ENCODE data around the gene B4GALT2. TPM values are rescaled to one million over a fixed set of nuclear protein-coding genes. Genes with fewer than 3 reads are reported as not detected.

B4GALT2 gene
- total and polyA plus RNA-seq, 9 donors = 11.9 to 51.3 (median 28.8) TPM

DNA sequence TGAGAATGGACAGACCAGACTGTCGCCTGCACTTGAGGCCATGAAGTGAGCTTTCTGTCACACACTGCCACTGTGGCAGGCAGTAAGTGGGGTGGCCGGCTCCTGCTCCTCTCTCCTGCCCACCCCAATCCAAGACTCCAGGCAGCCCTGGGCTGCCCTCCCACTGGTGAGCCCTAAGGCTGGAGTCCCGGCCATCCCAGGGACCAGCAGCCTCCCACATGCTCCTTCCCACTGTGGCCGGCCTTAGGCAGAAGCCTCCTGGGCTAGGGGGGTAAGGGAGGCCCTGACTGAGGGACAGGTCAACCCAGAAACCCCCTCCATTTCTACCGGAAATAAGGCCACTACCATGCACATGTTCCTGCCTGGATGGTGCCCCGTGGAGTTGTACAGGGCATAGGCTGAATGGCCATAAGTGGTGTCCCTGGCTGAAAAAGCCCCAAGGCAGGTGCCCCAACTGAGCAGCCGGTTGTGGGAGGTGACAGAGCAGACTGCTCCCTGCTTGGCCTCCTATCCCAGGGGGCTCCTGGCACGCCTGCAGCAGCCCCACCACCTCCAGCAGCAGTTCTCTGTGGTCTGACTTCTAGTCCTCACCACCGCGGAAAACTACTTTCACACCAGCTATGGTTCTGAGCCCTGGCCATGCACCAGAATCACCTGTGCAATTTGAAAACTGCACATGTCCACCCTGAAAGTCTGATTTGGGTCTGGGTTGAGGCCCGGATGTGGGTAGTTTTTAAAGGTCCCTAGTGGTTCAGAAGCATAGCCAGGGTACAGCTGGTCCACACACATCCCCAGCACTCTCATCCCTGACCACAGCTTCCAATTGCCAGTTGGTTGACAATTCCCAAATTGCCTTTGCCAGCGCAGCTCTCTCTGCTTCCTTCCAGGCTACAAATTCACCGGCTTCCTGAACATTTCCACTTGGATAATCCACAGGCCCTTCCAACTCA, 47.0 kb upstream of the B4GALT2 start:
- TF ChIP-seq EP300 (IDR thresholded peaks at IDR 0.05) (no peak), POLR2A (IDR thresholded peaks at IDR 0.05) (no peak)
- TF ChIP-seq, protein P1, sequence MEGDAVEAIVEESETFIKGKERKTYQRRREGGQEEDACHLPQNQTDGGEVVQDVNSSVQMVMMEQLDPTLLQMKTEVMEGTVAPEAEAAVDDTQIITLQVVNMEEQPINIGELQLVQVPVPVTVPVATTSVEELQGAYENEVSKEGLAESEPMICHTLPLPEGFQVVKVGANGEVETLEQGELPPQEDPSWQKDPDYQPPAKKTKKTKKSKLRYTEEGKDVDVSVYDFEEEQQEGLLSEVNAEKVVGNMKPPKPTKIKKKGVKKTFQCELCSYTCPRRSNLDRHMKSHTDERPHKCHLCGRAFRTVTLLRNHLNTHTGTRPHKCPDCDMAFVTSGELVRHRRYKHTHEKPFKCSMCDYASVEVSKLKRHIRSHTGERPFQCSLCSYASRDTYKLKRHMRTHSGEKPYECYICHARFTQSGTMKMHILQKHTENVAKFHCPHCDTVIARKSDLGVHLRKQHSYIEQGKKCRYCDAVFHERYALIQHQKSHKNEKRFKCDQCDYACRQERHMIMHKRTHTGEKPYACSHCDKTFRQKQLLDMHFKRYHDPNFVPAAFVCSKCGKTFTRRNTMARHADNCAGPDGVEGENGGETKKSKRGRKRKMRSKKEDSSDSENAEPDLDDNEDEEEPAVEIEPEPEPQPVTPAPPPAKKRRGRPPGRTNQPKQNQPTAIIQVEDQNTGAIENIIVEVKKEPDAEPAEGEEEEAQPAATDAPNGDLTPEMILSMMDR (IDR thresholded peaks at IDR 0.05) = no peak
- Histone ChIP-seq H3K4me1 (ENCODE audit: insufficient read depth) (peaks cover 4% of the 10 kb centered on the region), H3K36me3 (no peaks in the 10 kb centered on the region), H3K27me3 (no peaks in the 10 kb centered on the region), H3K27ac (no peak overlapping the region), H3K4me3 (no peak overlapping the region), H3K9me3 (no peaks in the 10 kb centered on the region)
- 89 to 91% (median 89%) methylated on average over 13 of the region's 13 CpGs for WGBS, 3 donors
- no peak for DNase-seq
- intact Hi-C loops (cut with DNase I) = loop anchor here (5.0 to 10.0 kb wide), 4 partner anchors 165 to 707 kb away; partner anchors contain the start of gene PTPRF (in 1 of the 4)

DNA sequence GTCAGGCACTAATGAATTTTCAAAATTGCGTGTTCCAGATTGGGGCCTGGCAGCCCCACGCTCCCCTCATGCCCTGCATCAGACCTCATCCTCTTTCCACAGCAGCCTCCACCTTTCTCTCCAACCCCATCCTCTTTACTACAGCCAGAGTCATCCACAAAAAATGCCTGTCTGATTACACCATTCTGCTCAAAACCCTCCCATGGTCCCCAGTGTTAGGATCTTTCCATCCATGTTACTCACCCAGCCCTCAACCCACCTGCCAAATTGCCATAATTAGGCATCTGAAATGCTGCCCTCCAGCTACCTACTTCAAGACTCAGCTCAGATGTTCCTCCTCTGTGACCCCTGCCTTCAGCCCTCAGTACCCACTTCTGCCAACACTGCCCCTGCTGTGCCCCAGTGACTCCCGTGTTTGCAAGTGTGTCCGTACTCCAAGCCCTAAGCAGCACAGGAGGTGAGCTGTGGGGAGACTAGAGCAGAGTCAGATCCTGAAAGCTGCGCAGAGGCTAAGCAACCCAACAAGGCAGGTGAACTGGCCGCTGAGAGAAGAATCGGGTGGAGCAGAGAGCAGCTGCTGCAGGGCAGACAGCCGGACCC, 46.1 kb upstream of the B4GALT2 start:
- intact Hi-C loops (cut with DNase I) = loop anchor here (1.0 to 10.0 kb wide), 5 partner anchors 166 to 708 kb away; partner anchors contain the start of gene PTPRF (in 1 of the 4)
- no peak overlapping the region for H3K27ac ChIP-seq
- WGBS, 3 donors = 21 to 27% (median 24%) methylated on average over 8 of the region's 8 CpGs

DNA sequence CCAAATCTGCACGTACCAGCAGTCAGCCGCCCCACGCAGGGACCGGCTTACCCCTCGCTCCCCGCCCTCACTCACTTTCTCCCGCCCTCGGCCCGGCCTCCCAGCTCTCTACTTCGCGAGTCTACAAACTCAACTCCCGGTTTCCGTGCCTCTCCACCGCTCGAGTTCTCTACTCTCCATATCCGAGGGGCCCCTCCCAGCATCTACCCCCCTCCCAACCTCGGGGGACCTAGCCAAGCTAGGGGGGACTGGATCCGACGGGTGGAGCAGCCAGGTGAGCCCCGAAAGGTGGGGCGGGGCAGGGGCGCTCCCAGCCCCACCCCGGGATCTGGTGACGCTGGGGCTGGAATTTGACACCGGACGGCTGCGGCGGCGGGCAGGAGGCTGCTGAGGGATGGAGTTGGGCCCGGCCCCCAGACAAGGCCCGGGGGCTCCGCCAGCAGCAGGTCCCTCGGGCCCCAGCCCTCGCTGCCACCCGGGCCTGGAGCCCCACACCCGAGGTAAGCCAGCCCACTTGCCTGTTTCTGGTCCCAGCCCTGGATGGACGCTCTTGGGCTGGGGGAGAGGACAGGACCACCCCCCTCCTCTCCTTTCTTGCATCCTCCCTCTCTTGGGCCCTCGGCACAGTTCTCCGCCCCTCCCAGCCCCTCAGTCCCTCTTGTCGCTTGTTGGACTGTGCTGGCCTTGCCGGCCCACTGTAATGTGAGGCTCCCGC, 45.5 kb upstream of the B4GALT2 start, which contains the start of gene ARTN:
Gene ARTN, plus strand, starts transcription at position 416 of the 715 bp plus-strand sequence. CDS start 1,856 bp downstream, outside the sequence.
- 1 to 2% (median 2%) methylated on average over 41 to 42 of the region's 42 CpGs for WGBS, 3 donors
- peak in 2 of 5 donors; percentile 22 to 37 for DNase-seq
- Histone ChIP-seq H3K27ac (no peak within 1 kb of the TSS), H3K9me3 (no peaks in the 10 kb centered on the region), H3K4me1 (ENCODE audit: insufficient read depth) (peaks cover 4% of the 10 kb centered on the region), H3K36me3 (no peaks in the 10 kb centered on the region), H3K4me3 (peak within 1 kb of the TSS; percentile 21), H3K27me3 (no peaks in the 10 kb centered on the region)
- intact Hi-C loops (cut with DNase I) = loop anchor here (1.0 to 10.0 kb wide), 6 partner anchors 166 to 709 kb away; partner anchors contain the start of gene PTPRF (in 1 of the 4)
- TF ChIP-seq, protein P1 (IDR thresholded peaks at IDR 0.05) = no peak
- TF ChIP-seq POLR2A (IDR thresholded peaks at IDR 0.05) (no peak), EP300 (IDR thresholded peaks at IDR 0.05) (no peak)

More for the DNA sequence above, 46.1 kb upstream of the B4GALT2 start:
- Histone ChIP-seq H3K4me3 (no peak overlapping the region), H3K36me3 (no peaks in the 10 kb centered on the region), H3K4me1 (ENCODE audit: insufficient read depth) (peaks cover 4% of the 10 kb centered on the region), H3K27me3 (no peaks in the 10 kb centered on the region), H3K9me3 (no peaks in the 10 kb centered on the region)
- TF ChIP-seq POLR2A (IDR thresholded peaks at IDR 0.05) (no peak), EP300 (IDR thresholded peaks at IDR 0.05) (no peak)
- TF ChIP-seq, protein P1 (IDR thresholded peaks at IDR 0.05) = no peak
- no peak for DNase-seq
